MM.1S (cell line): ENCODE results near the gene AKT1S1.
A peak's percentile ranks its signal among the peaks of the same experiment; 100 is the strongest.

Experiments
- DNase-seq: peaks from one replicate; pipeline ENCODE4 v3.0.0-alpha.2; 2015
- H2AFZ ChIP-seq: fragments of 300-600 bp; sonication (generic); 2 replicates; pipeline ENCODE4 v1.6.0; 2016; ENCODE audit warnings: antibody characterized with exemption, low read length
- H3F3A ChIP-seq: fragments of 300-600 bp; sonication (generic); 2 replicates; pipeline ENCODE4 v1.6.1; 2016; ENCODE audit warnings: mild to moderate bottlenecking, antibody characterized with exemption, low read length, moderate library complexity, mixed read lengths; ENCODE audit not compliant: insufficient read depth
- H3K27ac ChIP-seq: fragments of 300-600 bp; sonication (generic); 2 replicates; pipeline ENCODE4 v1.5.1; 2016; ENCODE audit warnings: mild to moderate bottlenecking, low read length
- H3K27me3 ChIP-seq: fragments of 300-600 bp; sonication (generic); replicated peaks from 2 replicates; pipeline ENCODE4 v1.6.0; 2016; ENCODE audit warnings: low read length; ENCODE audit not compliant: insufficient read depth
- H3K36me3 ChIP-seq: fragments of 300-600 bp; sonication (generic); replicated peaks from 2 replicates; pipeline ENCODE4 v1.6.1; 2016; ENCODE audit warnings: mild to moderate bottlenecking, low read length, mixed read lengths; ENCODE audit not compliant: insufficient read depth
- H3K4me1 ChIP-seq: fragments of 300-600 bp; sonication (generic); 2 replicates; pipeline ENCODE4 v1.6.1; 2016; ENCODE audit warnings: low read length, mixed read lengths
- H3K4me2 ChIP-seq: fragments of 300-600 bp; sonication (generic); 2 replicates; pipeline ENCODE4 v1.6.0; 2016; ENCODE audit warnings: low read depth, low read length
- H3K4me3 ChIP-seq: fragments of 300-600 bp; sonication (generic); 2 replicates; pipeline ENCODE4 v1.5.1; 2016; ENCODE audit warnings: low read length, mixed read lengths
- H3K79me2 ChIP-seq: fragments of 300-600 bp; sonication (generic); 2 replicates; pipeline ENCODE4 v1.6.1; 2016; ENCODE audit warnings: mixed run types, low read length, mixed read lengths
- H3K9ac ChIP-seq: fragments of 300-600 bp; sonication (generic); 2 replicates; pipeline ENCODE4 v1.6.1; 2016; ENCODE audit warnings: low read length, mixed read lengths
- H3K9me2 ChIP-seq: fragments of 300-600 bp; sonication (generic); replicated peaks from 2 replicates; pipeline ENCODE4 v1.6.1; 2016; ENCODE audit warnings: mild to moderate bottlenecking, low read length, mixed read lengths; ENCODE audit not compliant: insufficient read depth
- H3K9me3 ChIP-seq: fragments of 300-600 bp; sonication (generic); replicated peaks from 2 replicates; pipeline ENCODE4 v1.6.1; 2016; ENCODE audit warnings: mild to moderate bottlenecking, low read length, mixed read lengths; ENCODE audit not compliant: insufficient read depth
- H4K20me1 ChIP-seq: fragments of 300-600 bp; sonication (generic); 2 replicates; pipeline ENCODE4 v1.6.1; 2016; ENCODE audit warnings: mild to moderate bottlenecking, low read length, moderate library complexity, mixed read lengths; ENCODE audit not compliant: insufficient read depth
- CTCF ChIP-seq: fragments of 300-600 bp; sonication (generic); IDR thresholded peaks from 2 replicates; pipeline ENCODE4 v1.5.1; 2016; ENCODE audit warnings: antibody characterized with exemption, low read length, mixed read lengths
- EZH2 ChIP-seq: fragments of 300-600 bp; sonication (generic); optimal IDR thresholded peaks from 2 replicates; pipeline ENCODE3; 2017; ENCODE audit warnings: low read depth, mild to moderate bottlenecking, antibody characterized with exemption, low read length, mixed read lengths
- EZH2phosphoT487 ChIP-seq: fragments of 300-600 bp; sonication (generic); IDR thresholded peaks from 2 replicates; pipeline ENCODE4 v1.6.1; 2018; ENCODE audit warnings: antibody characterized with exemption, low read length

Gene AKT1S1

GRCh38 chr19:49915271-49915670 lies 38.1 kb upstream of the AKT1S1 start:
- Histone ChIP-seq H3K9ac (no peak overlapping the region), H3K9me3 (no peaks in the 10 kb centered on the region), H3K4me1 (no peaks in the 10 kb centered on the region), H2AFZ (no peak overlapping the region), H3F3A (no peaks in the 10 kb centered on the region), H3K4me2 (no peak overlapping the region), H3K9me2 (no peaks in the 10 kb centered on the region), H3K79me2 (peaks cover 87% of the 10 kb centered on the region), H3K4me3 (no peak overlapping the region), H4K20me1 (peaks cover 9% of the 10 kb centered on the region; the same call in 1 of the 2 replicates), H3K27me3 (no peaks in the 10 kb centered on the region), H3K36me3 (peaks cover 6% of the 10 kb centered on the region; the same call in 1 of the 2 replicates), H3K27ac (no peak overlapping the region)
- no peak for TF ChIP-seq EZH2phosphoT487
- TF ChIP-seq CTCF, result 0 out of 2 replicates have a peak, but pooled peaks have one; percentile 9
- no peak for DNase-seq

- Histone ChIP-seq H3K27ac (no peak overlapping the region), H3K79me2 (peaks cover 88% of the 10 kb centered on the region), H3K9ac (no peak overlapping the region), H3K4me1 (no peaks in the 10 kb centered on the region), H4K20me1 (peaks cover 4% of the 10 kb centered on the region; the same call in 1 of the 2 replicates), H3K4me2 (no peak overlapping the region), H3K9me2 (no peaks in the 10 kb centered on the region), H3K9me3 (no peaks in the 10 kb centered on the region), H3F3A (no peaks in the 10 kb centered on the region), H3K4me3 (no peak overlapping the region), H3K27me3 (no peaks in the 10 kb centered on the region), H3K36me3 (peaks cover 9% of the 10 kb centered on the region; the same call in 1 of the 2 replicates), H2AFZ (no peak overlapping the region)
- no peak for DNase-seq
- TF ChIP-seq CTCF, result no peak
- no peak for TF ChIP-seq EZH2
- no peak for TF ChIP-seq EZH2phosphoT487
Measured at GRCh38 chr19:49913720-49914119, 36.6 kb upstream of the AKT1S1 start.

GRCh38 chr19:49912965-49913685 lies 36.0 kb upstream of the AKT1S1 start:
- no peak for DNase-seq
- no peaks in the 10 kb centered on the region for H3K27me3 ChIP-seq
- H3K9ac ChIP-seq, result no peak overlapping the region
- no peaks in the 10 kb centered on the region for H3K9me3 ChIP-seq
- H3K4me3 ChIP-seq, result no peak overlapping the region
- no peaks in the 10 kb centered on the region for H3K4me1 ChIP-seq
- peaks cover 89% of the 10 kb centered on the region for H3K79me2 ChIP-seq
- peaks cover 8% of the 10 kb centered on the region; the same call in 1 of the 2 replicates for H4K20me1 ChIP-seq
- peaks cover 15% of the 10 kb centered on the region; the same call in 1 of the 2 replicates for H3K36me3 ChIP-seq
- no peaks in the 10 kb centered on the region for H3F3A ChIP-seq
- no peaks in the 10 kb centered on the region for H3K9me2 ChIP-seq
- no peak overlapping the region for H3K4me2 ChIP-seq
- TF ChIP-seq EZH2phosphoT487 (no peak), EZH2 (no peak), CTCF (no peak)
- H3K27ac ChIP-seq, result no peak overlapping the region
- no peak overlapping the region for H2AFZ ChIP-seq
